Breast epithelium (tissue), 4 donors: ENCODE results near the gene NCOA1. TPM values are rescaled to one million over a fixed set of nuclear protein-coding genes. Genes with fewer than 3 reads are reported as not detected.

Source experiments
- DNase-seq, 2 donors: peaks; one replicate each; pipeline ENCODE4 v3.0.0-alpha.2; 2019; ENCODE audit warnings: low spot score in 2 of 2
- H3K27ac ChIP-seq, 2 donors: fragments of 200-600 bp; sonication (generic) in 1 of 2; one replicate each; pipeline ENCODE4 v1.5.1; 2016 to 2019; ENCODE audit warnings: mild to moderate bottlenecking in 1 of 2
- H3K27me3 ChIP-seq, 2 donors: fragments of 200-600 bp; sonication (generic) in 1 of 2; one replicate each; pipeline versions ENCODE4 v1.5.1 to v1.6.0; 2017 to 2019; ENCODE audit warnings: control low read depth in 1 of 2, mild to moderate bottlenecking in 1 of 2
- H3K36me3 ChIP-seq: fragments of 200-600 bp; one replicate; pipeline ENCODE4 v1.5.1; 2019
- H3K4me1 ChIP-seq, 2 donors: fragments of 200-600 bp; sonication (generic); one replicate each; pipeline ENCODE4 v1.5.1; 2016 to 2019; ENCODE audit warnings: control low read depth in 1 of 2
- H3K4me3 ChIP-seq, 3 donors: fragments of 200-600 bp; sonication (generic); 1 replicate in 2 of 3; 2 replicates in 1 of 3; pipeline ENCODE4 v1.5.1; 2016 to 2019; ENCODE audit warnings: mild to moderate bottlenecking in 3 of 3, moderate library complexity in 2 of 3
- H3K9me3 ChIP-seq, 2 donors: fragments of 200-600 bp; sonication (generic) in 1 of 2; one replicate each; pipeline ENCODE4 v1.5.1; 2016 to 2019; ENCODE audit warnings: control low read depth in 1 of 2
- CTCF ChIP-seq, 3 donors: fragments of 450-650 bp; IDR thresholded peaks; one replicate each; pipeline ENCODE4 v1.5.1; 2016 to 2017; ENCODE audit warnings: antibody characterized with exemption in 3 of 3, mild to moderate bottlenecking in 3 of 3, moderate library complexity in 3 of 3
- POLR2A ChIP-seq: fragments of 450-650 bp; IDR thresholded peaks from one replicate; pipeline ENCODE4 v1.6.1; 2016; ENCODE audit warnings: antibody characterized with exemption, mild to moderate bottlenecking, moderate library complexity
- POLR2AphosphoS5 ChIP-seq, 3 donors: sonication (generic); formaldehyde crosslinking; IDR thresholded peaks; one replicate each; pipeline ENCODE4 v1.6.1; 2017; ENCODE audit warnings: antibody characterized with exemption in 3 of 3
- intact Hi-C: fragments of 100-400 bp; cut with DNase I; formaldehyde crosslinking; loops from one replicate; pipeline ENCODE4 v1.15.1; 2023; ENCODE audit warnings: low total_unique reads
- total RNA-seq, 3 donors: library from RNA; depleted of rRNA; stranded (reverse); fragments of >200 nt; gene quantifications; one replicate each; pipeline ENCODE4 v1.1.0, GENCODE V29; 2016

NCOA1 gene
- total RNA-seq, 3 donors from 2014 or later, result 66.4 to 83.4 (median 69.2) TPM

GRCh38 chr2:24723191-24723590 lies 232.1 kb downstream of the NCOA1 start:
- H3K4me3 ChIP-seq, result no peak overlapping the region
- no peaks in the 10 kb centered on the region for H3K9me3 ChIP-seq
- TF ChIP-seq POLR2AphosphoS5 (IDR thresholded peaks at IDR 0.05), result no peak
- TF ChIP-seq CTCF (IDR thresholded peaks at IDR 0.05), result no peak
- TF ChIP-seq POLR2A, result no peak
- intact Hi-C loops, result no loop called here
- H3K27me3 ChIP-seq, result no peaks in the 10 kb centered on the region
- no peaks in the 10 kb centered on the region for H3K4me1 ChIP-seq
- no peak for DNase-seq
- no peaks in the 10 kb centered on the region for H3K36me3 ChIP-seq
- no peak overlapping the region for H3K27ac ChIP-seq

DNA sequence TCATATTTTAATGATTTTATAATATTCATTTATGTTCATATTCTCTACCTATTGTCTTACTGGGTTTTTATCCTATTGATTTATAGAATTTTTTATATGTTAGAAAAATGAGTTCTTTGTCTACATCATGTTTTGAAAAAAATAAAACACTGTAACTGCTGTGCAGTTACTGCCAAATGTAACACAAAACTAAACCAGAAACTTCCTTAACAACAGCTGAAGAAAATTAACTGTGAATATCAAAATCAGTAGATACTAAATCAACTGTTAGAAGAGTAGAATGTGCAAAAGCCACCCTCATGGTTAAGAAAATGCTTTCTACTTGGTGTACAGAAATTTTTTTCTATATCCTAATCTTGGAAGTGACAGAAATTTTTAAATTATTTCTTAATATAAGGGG lies 232.6 kb downstream of the NCOA1 start:
- Histone ChIP-seq H3K4me3 (no peak overlapping the region), H3K4me1 (no peaks in the 10 kb centered on the region), H3K27ac (no peak overlapping the region), H3K9me3 (no peaks in the 10 kb centered on the region), H3K36me3 (no peaks in the 10 kb centered on the region), H3K27me3 (no peaks in the 10 kb centered on the region)
- intact Hi-C loops, result no loop called here
- DNase-seq, result no peak
- TF ChIP-seq CTCF (IDR thresholded peaks at IDR 0.05) (no peak), POLR2AphosphoS5 (IDR thresholded peaks at IDR 0.05) (no peak), POLR2A (no peak)

DNA sequence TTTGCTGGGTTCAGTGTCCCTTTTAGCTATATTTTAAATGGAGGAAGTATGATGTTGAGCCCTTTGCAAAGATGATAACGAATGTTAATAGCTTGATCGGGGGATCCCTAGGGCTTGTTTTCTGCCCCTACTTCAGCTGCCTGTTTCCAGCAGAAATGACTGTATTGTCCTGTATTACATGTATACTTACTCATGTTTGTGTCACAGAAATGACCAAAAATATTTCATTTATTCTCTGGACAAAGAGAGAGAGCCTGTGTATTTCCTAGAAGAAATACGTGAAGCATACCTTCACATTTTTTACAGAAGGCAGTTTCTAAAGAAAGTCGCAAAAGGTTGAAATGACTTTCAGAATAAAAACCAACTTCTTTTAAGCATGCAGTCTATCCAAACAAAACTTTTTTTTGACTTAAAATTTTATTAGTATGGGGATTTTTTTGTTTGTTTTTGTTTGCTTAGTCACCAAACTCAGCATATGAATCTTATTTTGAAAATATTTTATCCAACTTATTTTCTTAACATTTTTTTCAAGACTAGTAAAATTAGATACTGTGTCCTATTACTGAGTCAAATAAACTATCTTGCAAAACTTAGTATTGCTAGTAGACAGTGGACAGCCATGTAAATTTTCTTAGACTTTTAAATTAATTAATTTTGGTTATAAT lies 233.2 kb downstream of the NCOA1 start:
- Histone ChIP-seq H3K36me3 (no peaks in the 10 kb centered on the region), H3K9me3 (no peaks in the 10 kb centered on the region), H3K4me1 (no peaks in the 10 kb centered on the region), H3K4me3 (no peak overlapping the region), H3K27ac (no peak overlapping the region), H3K27me3 (no peaks in the 10 kb centered on the region)
- TF ChIP-seq POLR2A, result no peak
- no peak for TF ChIP-seq CTCF (IDR thresholded peaks at IDR 0.05)
- TF ChIP-seq POLR2AphosphoS5 (IDR thresholded peaks at IDR 0.05), result no peak
- DNase-seq, result no peak
- intact Hi-C loops, result no loop called here

DNA sequence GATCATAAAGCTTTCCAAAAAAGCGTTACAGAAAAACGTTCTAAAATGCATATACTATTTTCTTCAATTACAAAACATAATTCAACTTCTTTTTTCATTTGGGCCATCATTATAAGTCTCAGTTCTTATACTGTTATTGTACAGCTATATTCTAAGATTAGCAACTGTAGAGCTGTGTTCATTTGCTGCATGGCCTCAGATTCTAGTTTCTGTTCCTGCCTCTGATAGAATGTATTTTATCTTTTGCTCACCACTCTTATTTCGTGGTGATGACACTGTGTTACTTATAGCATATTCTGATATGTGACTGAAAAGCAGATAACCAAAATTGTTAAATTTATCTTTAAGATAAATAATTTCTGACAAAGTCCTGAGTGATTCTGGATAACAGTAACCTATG lies 234.9 kb downstream of the NCOA1 start:
- TF ChIP-seq CTCF (IDR thresholded peaks at IDR 0.05) (no peak), POLR2AphosphoS5 (IDR thresholded peaks at IDR 0.05) (no peak), POLR2A (no peak)
- H3K36me3 ChIP-seq, result no peaks in the 10 kb centered on the region
- no peaks in the 10 kb centered on the region for H3K27me3 ChIP-seq
- no peak overlapping the region for H3K27ac ChIP-seq
- H3K9me3 ChIP-seq, result no peaks in the 10 kb centered on the region
- no peaks in the 10 kb centered on the region for H3K4me1 ChIP-seq
- no peak overlapping the region for H3K4me3 ChIP-seq
- DNase-seq, result no peak
- intact Hi-C loops, result no loop called here

DNA sequence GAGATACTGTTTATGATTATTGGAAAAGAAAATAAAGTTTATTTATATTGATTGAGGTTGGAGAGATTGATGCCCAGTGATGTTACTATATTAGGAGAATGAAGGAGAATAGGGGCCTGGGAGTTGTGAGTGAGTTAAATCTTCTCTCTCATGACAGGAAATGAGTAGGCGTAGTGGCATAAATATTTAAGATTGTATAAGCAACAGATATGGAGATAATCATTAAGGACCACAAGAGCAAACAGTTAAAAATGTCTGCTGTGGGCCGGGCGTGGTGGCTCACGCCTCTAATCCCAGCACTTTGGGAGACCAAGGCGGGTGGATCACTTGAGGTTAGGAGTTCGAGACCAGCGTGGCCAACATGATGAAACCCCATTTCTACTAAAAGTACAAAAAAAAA lies 239.4 kb downstream of the NCOA1 start:
- no peak for DNase-seq
- H3K36me3 ChIP-seq, result no peaks in the 10 kb centered on the region
- no peaks in the 10 kb centered on the region for H3K4me1 ChIP-seq
- no peak overlapping the region for H3K27ac ChIP-seq
- TF ChIP-seq POLR2AphosphoS5 (IDR thresholded peaks at IDR 0.05) (no peak), POLR2A (no peak), CTCF (IDR thresholded peaks at IDR 0.05) (no peak)
- intact Hi-C loops, result no loop called here
- no peaks in the 10 kb centered on the region for H3K27me3 ChIP-seq
- H3K9me3 ChIP-seq, result no peaks in the 10 kb centered on the region
- no peak overlapping the region for H3K4me3 ChIP-seq
